H7 (cell line): ENCODE data around the gene RNU6-9. TPM values are rescaled to one million over a fixed set of nuclear protein-coding genes. Genes with fewer than 3 reads are reported as not detected.

Experiments used
- DNase-seq: peaks from one replicate; pipeline ENCODE4 v3.0.0; 2012
- H3K27me3 ChIP-seq: 2 replicates; pipeline ENCODE4 v1.6.0; 2011; ENCODE audit warnings: mild to moderate bottlenecking, low read length; ENCODE audit not compliant: control insufficient read depth, insufficient read depth
- H3K36me3 ChIP-seq: replicated peaks from 2 replicates; pipeline ENCODE4 v1.5.1; 2011; ENCODE audit warnings: low read length; ENCODE audit not compliant: control insufficient read depth, insufficient read depth
- H3K4me3 ChIP-seq: 2 replicates; pipeline ENCODE4 v1.5.1; 2011; ENCODE audit warnings: low read depth, mild to moderate bottlenecking, control low read depth, low read length, moderate library complexity; ENCODE audit not compliant: insufficient read depth
- total RNA-seq: library from RNA; depleted of rRNA; stranded (reverse); fragments of >200 nt; shearing (Covaris generic); gene quantifications from 2 replicates; pipeline ENCODE4 v1.2.3, GENCODE V29; 2014

Gene RNU6-9
- total RNA-seq, 1 experiment from 2014 or later: not detected

DNA sequence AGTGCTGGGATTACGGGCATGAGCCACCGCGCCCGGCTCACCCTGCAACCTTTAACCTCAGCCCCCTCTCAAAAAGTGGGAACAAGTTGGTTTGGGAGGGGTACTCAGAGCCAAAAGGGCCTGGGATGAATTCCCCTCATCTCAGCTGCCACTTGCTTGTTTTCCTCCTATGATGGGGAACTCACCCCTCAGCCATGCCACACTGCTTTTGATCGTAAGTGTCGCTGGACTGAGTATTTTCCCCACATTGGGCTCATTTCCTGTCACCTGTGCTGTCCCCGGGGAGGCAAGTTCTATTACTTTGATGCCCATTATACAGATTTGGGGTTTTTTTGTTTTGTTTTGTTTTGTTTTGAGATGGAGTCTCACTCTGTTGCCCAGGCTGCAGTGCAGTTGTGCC, 13.2 kb downstream of the RNU6-9 start:
- no peak for DNase-seq
- H3K36me3 ChIP-seq: no peaks in the 10 kb centered on the region; the same call in 1 of the 2 replicates
- H3K4me3 ChIP-seq: no peak overlapping the region
- no peaks in the 10 kb centered on the region for H3K27me3 ChIP-seq

DNA sequence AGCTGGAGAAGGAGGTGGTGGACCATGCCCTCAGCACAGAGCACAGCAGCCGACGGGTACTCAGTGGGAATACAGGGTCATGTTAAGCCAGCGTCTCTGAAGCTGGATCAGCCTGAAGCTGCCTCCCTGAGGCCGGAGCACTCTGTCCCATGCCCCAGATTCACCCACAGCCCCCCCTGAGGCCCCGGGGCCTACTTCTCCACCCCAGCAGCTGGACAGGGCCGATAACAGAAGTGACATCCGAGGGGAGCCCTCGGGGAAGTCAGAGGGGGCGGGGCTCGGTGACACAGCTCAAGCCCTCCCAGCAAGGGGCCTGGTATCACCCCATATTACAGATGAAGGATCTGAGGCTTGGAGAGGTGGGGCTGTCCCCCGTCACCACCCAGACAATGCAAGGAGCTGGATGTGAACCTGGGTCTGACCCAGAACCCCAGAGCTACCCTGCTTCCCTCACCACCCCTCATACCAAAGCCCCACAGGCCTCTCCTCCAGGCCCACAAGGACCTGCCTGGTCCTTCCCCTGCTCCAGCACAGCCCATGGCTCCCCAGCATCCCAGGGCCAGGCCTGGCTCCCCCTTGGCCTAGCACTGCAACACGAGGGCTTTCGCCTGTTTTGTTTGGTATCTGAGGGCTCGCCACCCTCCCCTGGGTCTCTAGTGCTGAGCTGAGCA, 14.0 kb downstream of the RNU6-9 start:
- Histone ChIP-seq H3K4me3 (no peak overlapping the region), H3K36me3 (no peaks in the 10 kb centered on the region; the same call in 1 of the 2 replicates), H3K27me3 (no peaks in the 10 kb centered on the region)
- DNase-seq: no peak

DNA sequence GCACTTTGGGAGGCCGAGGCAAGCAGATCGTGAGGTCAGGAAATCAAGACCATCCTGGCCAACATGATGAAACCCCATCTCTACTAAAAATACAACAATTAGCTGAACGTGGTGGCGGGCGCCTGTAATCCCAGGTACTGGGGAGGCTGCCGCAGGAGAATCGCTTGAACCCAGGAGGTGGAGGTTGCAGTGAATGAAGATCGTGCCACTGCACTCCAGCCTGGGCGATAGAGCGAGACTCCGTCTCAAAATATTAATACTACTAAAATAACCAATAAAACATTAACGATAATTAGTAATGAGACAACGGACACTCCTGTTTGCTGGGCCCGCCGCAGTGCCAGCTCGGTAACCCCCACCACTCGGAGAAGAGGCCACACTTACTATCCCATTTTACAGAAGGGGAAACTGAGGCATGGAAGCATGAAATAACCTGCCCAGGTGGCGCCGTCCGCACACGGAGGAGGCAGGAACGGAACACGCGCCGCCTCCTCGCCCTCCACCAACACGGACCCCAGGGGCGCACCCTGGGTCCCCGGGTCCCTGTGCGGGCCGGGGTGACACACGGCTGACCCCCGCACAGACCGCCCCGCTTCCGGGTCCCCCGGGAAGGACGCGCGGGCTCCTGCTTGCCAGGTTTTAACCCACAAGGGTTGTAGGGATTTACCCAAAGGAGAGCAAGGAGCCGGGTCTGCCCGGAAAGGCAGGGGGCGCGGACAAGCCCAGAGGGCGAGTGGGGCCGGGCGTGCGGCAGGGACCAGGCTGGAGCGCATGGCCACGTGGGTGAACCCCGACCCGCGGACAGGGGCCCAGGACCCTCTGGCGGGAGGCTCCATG, 18.1 kb downstream of the RNU6-9 start:
- Histone ChIP-seq H3K36me3 (no peaks in the 10 kb centered on the region; the same call in 1 of the 2 replicates), H3K4me3 (peak overlapping the region; percentile 16; the same call in 1 of the 2 replicates), H3K27me3 (peaks cover 10% of the 10 kb centered on the region)
- DNase-seq: peak; percentile 90

DNA sequence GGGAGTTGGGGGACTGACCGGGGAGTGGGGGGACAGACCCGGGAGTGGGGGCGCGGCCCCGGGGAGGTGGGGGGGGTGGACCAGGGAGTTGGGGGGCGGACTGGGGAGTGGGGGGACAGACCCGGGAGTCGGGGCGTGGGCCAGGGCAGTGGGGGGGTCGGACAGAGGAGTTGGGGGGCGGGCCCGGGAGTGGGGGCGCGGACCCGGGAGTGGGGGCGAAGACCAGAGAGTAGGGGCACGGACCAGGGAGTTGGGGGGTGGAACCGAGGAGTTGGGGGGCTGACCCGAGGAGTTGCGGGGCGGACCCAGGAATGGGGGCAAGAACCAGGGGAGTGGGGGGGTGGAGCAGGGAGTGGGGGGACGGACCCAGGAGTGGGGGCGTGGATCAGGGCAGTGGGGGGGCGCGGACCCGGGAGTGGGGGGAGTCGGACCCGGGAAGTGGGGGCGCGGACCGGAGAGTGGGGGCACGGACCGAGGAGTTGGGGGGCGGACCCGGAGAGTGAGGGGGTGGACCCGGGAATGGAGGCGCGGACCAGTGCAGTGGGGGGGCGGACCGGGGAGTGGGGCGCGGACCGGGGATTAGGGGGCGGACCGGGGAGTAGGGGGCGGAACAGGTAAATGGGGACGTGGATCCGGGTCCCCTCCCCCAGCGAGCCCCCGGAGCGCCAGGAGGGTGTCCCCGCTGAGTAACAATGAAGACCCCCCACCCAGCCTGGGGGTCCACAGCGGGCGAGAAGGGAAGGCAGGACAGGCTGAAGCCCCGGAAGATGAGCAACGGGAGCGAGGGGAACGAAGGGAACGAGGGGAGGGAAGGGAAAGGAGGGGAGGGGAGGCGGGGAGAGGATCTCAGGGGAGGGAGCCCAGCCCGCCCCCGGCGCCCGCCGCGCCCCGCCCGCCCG, 19.1 kb downstream of the RNU6-9 start:
- no peak for DNase-seq
- peaks cover 19% of the 10 kb centered on the region for H3K27me3 ChIP-seq
- peak overlapping the region; percentile 71 for H3K4me3 ChIP-seq
- H3K36me3 ChIP-seq: no peaks in the 10 kb centered on the region

DNA sequence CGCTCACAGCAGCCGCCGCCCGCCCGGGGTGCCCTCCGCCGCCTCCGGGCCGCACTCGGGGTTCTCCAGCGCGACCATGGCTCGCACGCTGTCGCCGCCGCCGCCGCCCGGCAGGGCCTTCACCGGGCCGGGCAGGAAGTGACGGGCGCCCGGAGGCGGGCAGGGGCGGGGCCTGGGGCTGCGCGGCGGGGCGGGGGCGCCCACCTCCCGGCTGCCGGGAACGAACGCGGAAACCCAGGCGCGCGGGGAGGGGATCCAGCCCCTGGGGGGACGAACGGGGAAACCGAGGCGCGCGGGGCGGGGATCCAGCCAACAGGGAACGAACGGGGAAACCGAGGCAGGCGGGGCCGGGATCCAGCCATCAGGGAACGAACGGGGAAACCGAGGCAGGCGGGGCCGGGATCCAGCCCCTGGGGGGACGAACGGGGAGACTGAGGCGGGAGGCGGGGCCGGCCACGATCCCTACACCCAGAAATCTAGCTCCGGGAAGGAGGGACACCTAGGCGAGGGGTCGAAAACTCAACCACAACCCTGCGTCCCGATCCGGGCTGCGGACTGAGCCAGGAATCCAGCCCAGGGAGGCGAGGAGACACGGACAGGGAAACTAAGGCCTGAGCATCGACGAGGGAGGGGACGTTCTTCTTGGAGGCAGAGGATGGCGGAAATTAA, 19.9 kb downstream of the RNU6-9 start, which contains the start of gene R3HDM4:
Gene R3HDM4, minus strand, starts transcription at position 140 of the 669 bp plus-strand sequence. Its CDS starts 62 bp downstream, at position 78.
- peak within 1 kb of the TSS; percentile 71 for H3K4me3 ChIP-seq
- H3K36me3 ChIP-seq: no peaks in the 10 kb centered on the region
- peak; percentile 97 for DNase-seq
- peaks cover 27% of the 10 kb centered on the region for H3K27me3 ChIP-seq

DNA sequence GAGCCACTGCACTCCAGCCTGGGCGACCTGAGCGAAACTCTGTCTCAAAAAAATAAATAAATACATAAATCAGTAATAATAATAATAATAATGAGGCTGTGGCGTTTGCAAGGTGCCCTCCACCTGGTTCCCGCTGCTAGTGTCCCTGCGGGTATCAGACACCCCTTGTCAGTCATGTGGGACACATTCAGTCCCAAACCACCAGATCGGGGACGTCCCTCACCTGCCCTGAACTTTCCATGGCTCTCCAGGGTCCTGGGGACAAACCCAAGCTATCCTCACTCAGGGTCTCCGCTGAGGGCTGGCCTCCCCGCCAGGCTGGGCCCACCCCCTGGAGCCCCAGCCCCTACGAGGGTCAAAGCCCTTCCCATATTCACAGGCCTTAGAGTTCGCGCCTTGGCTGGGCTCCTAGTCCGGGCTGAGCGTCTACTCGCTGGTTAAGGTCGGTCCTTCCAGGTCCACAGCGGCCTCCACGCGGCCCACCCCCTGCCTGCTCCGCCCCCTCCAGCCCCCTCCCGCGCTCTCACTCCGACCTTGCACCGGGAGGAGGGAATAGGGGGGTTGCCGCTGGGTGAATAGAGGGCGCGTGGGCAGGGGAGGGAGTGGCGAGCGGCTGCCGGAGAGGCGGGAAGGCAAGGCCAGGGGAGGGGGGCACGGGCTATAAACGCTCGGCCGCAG, 23.5 kb downstream of the RNU6-9 start:
- H3K27me3 ChIP-seq: peaks cover 60% of the 10 kb centered on the region
- peak; percentile 93 for DNase-seq
- no peaks in the 10 kb centered on the region for H3K36me3 ChIP-seq
- peak overlapping the region; percentile 63 for H3K4me3 ChIP-seq

DNA sequence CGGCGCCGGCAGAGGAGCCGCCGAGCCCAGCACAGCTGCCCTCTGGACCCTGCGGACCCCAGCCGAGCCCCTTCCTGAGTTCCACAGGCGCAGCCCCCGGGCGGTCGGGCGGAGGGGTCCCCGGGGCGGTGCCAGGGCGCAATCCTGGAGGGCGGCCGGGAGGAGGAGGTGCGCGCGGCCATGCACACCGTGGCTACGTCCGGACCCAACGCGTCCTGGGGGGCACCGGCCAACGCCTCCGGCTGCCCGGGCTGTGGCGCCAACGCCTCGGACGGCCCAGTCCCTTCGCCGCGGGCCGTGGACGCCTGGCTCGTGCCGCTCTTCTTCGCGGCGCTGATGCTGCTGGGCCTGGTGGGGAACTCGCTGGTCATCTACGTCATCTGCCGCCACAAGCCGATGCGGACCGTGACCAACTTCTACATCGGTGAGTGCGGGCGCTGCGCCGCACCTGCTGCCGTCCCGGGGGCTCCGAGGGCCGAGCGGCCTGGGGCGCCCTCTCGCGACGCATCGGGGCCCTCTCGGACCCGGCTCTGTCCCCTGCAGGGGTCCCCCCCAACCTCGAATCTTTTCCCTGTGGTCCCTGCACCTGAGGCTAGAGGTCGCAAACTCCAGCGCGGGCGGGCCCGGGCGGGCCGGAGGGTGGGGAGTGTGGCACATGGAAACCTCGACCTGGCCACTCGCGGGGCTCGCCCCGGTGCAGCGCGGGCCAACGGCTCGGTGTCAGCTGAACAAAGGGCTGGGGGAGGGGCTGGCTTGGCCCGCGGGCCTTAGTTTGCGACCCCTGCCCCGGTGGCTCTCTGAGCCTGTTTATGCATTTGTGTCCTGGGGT, 24.3 kb downstream of the RNU6-9 start, which contains the start of gene KISS1R:
Gene KISS1R, plus strand, starts transcription at position 11 of the 829 bp plus-strand sequence. Its CDS starts 170 bp downstream, at position 181.
- Histone ChIP-seq H3K27me3 (peaks cover 60% of the 10 kb centered on the region), H3K36me3 (no peaks in the 10 kb centered on the region), H3K4me3 (peak within 1 kb of the TSS; percentile 63)
- peak; percentile 97 for DNase-seq

DNA sequence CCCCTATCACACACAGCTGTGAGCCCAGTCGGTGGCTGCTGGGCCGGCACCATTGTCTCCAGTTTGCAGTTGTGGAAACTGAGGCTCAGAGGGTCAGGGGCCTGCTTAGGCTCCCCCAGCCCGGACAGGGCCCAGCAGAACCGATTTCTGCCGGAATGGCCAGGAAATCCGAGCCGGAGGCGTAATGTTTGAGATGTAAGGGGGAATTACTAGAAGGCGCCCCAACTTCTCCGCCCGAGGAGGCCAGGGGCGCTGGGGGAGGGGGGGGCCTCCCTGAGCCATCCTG, 24.8 kb downstream of the RNU6-9 start:
- Histone ChIP-seq H3K36me3 (no peaks in the 10 kb centered on the region), H3K4me3 (peak overlapping the region; percentile 63), H3K27me3 (peaks cover 60% of the 10 kb centered on the region)
- DNase-seq: no peak

DNA sequence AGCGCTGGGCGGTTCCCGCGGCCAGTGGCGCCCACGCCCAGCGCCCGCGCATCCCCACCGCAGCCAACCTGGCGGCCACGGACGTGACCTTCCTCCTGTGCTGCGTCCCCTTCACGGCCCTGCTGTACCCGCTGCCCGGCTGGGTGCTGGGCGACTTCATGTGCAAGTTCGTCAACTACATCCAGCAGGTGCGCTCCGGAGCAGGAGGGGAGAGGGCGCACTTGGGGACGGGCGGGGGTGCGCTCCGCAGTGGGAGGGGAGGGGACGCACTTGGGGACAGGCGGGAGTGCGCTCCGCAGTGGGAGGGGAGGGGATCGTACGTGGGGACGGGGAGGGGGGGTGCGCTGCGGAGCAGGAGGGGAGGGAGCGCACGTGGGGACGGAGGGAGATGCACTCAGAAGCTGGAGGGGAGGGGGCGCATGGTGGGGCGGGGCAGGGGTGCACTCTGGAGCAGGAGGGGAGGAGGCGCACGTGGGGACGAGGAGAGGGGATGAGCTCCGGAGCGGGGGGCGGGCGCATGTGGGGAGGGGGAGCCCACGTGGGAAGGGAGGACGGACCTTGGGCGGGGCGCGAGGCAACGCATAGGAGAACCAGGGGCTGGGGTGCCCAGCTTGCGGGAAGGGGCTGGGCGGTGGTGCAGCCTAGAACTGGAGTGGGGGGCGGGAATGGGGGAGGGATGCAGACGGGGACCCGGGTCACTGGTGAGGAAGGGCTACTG, 25.4 kb downstream of the RNU6-9 start:
- Histone ChIP-seq H3K4me3 (peak overlapping the region; percentile 63), H3K36me3 (no peaks in the 10 kb centered on the region), H3K27me3 (peaks cover 58% of the 10 kb centered on the region)
- peak; percentile 86 for DNase-seq

DNA sequence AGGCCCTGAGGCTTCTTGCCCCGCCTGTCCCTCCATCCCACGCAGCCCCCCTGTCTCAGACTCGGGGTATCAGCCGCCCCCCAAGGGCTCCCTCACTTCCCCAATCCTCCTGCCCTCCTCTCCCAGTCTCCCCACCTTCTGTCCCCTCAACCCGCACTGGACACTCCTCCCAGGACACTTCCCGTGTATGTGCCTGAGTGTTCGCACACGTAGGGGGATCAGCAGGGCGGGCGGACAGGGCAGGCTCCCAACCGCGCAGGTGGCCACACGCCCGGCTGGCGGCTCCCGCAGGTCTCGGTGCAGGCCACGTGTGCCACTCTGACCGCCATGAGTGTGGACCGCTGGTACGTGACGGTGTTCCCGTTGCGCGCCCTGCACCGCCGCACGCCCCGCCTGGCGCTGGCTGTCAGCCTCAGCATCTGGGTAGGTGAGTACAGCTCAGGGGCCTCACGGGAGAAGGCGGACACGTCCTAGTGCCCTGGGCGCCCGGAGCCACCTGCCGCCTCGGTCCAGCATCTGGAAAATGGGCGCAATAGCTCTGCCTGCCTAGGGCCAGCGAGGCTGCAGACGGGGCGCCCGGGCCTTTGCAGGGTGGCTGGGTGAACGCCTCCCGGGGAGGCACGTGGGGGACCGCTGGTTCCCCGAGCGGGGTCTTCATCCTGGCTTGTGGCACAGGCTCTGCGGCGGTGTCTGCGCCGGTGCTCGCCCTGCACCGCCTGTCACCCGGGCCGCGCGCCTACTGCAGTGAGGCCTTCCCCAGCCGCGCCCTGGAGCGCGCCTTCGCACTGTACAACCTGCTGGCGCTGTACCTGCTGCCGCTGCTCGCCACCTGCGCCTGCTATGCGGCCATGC, 26.1 kb downstream of the RNU6-9 start:
- H3K36me3 ChIP-seq: no peaks in the 10 kb centered on the region
- peak; percentile 84 for DNase-seq
- peaks cover 57% of the 10 kb centered on the region for H3K27me3 ChIP-seq
- H3K4me3 ChIP-seq: peak overlapping the region; percentile 39; the same call in 1 of the 2 replicates

DNA sequence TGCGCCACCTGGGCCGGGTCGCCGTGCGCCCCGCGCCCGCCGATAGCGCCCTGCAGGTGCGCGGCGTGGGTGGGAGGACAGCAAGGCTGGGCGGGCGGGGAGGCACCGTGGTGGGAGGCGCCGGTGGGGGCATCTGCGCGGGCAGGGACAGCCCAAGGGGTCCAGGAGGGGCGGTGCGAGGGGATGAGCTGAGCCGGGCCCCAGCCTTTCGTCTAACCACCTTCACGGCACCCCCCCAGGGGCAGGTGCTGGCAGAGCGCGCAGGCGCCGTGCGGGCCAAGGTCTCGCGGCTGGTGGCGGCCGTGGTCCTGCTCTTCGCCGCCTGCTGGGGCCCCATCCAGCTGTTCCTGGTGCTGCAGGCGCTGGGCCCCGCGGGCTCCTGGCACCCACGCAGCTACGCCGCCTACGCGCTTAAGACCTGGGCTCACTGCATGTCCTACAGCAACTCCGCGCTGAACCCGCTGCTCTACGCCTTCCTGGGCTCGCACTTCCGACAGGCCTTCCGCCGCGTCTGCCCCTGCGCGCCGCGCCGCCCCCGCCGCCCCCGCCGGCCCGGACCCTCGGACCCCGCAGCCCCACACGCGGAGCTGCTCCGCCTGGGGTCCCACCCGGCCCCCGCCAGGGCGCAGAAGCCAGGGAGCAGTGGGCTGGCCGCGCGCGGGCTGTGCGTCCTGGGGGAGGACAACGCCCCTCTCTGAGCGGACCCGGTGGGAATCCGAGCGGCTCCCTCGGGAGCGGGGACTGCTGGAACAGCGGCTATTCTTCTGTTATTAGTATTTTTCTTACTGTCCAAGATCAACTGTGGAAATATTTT, 27.0 kb downstream of the RNU6-9 start:
- Histone ChIP-seq H3K36me3 (no peaks in the 10 kb centered on the region), H3K27me3 (peaks cover 54% of the 10 kb centered on the region), H3K4me3 (peak overlapping the region; percentile 39)
- DNase-seq: peak; percentile 93
